Measurements from ENCODE around the gene TIPARP.
"Not testable (repeated sequence)": the region's sequence is repeated elsewhere in the genome, so short reads cannot be mapped to it uniquely, and the experiment has no call there.

Gene TIPARP

DNA sequence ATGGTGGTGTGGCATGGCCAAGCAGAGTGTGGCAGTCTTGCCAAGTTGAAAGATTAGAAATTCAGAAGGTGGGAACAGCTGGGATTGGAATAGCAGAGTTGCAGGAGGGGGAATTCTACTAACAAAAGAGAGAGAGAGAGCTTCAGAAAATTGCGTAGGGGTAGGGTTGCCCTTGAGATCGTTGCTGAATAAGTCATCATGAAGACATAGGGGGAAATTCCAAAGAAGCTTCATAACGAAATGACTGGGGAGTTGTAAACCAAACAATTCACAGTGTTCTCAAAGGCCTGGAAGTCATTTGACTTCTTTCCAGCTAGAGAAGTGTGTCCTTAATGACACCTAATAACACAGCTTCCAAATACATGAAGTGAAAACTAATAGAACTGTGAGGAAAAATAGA is 26.3 kb upstream of the TIPARP start:
- DNase-seq = no peak

DNA sequence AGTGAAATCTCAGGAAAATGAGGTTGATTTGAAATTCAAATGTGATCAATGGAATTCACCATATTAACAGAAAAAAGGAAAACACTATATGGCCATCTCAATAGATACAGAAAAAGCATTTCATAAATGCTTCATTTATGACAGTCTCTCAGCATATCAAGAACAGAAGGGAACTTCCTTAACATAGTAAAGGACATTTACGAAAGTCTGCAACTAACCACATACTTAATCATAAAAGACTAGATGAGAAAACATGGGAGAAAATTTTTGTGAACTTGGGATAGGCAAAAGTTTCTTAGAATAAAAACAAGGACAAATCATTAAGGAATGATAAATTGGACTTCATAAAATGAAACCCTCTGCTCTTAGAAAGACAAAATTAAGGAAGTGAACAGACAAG is 24.7 kb upstream of the TIPARP start:
- no peak for DNase-seq

DNA sequence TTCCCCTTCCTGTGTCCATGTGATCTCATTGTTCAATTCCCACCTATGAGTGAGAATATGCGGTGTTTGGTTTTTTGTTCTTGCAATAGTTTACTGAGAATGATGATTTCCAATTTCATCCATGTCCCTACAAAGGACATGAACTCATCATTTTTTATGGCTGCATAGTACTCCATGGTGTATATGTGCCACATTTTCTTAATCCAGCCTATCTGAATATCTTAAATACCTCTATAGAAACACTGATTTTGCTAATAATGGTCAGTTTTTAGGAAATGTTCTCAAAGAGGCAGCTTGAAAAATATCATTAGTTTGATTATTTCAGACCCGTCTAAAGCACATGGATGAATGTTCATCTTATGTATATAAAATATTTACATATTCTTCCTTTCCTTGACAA is 21.7 kb upstream of the TIPARP start:
- not testable (repeated sequence) for DNase-seq

DNA sequence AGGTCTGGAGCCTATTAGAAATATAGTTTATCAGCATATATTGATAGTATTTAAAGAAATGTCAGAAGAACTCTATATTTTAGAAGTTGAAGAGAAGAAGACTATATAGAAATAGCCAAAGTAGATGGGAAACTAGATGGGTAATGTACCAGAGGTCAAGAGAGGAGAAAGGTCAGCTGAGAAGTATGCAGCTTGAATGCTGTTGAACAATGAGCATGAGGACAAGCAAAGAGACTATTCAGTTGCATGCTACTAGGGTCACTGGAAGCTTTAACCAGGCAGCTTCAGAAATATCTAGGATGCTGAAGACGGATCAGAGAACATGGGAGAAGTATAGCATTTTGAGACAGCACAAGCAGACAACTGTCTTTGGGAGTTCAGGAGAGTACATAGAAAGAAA is 19.6 kb upstream of the TIPARP start:
- DNase-seq = no peak

DNA sequence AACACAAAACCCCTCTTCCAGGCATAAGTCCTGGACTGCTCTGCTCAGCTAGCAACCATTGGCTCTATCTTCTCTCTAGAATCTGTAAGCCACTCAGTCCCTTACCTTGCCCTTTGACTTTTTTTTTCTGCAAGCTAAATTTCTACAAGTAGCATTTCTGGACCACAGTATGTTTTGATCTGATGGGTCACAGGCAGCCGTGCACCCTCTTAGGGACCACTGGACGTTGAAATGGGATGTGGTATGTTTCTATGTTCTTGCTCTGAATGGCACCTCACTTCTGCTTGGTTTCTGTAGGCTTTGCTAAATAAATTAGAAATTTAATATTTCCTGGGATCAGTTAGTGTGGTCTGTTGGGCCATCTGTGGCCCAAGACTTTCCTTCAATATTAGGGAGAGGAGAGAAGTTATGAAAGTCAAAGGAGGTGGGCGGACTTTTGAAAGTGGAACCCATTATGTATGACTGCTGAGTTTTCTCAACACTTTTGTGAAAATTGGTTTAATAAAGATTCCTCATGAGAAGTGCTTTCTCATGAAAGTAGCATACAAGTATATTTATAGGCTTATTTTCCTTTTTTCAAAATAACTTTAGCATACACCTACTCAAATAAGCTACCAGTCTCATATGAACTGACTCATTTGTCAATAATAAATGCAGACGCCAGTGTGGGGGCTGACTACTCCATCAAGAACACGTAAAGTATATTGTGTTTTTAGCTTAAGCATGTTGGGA is 18.4 kb upstream of the TIPARP start:
- DNase-seq = no peak

DNA sequence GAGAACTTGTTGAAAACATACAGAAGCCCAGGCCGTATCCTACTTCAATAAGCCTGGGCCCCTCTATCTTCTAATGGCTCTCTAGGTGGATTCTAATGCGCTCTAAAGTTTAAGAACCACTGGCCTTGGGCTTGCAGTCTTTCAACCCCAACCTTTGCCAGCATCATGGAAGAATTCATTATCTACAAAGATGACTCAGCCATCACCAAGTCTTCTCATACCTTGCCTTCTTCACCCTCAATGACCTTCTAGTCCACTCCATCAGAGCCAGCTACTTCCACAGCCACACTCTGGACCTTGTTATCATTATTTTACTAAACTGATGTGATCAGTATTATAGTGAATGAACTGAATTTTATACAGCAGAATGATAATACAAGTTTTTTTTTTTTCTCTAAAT is 16.9 kb upstream of the TIPARP start:
- DNase-seq = no peak

DNA sequence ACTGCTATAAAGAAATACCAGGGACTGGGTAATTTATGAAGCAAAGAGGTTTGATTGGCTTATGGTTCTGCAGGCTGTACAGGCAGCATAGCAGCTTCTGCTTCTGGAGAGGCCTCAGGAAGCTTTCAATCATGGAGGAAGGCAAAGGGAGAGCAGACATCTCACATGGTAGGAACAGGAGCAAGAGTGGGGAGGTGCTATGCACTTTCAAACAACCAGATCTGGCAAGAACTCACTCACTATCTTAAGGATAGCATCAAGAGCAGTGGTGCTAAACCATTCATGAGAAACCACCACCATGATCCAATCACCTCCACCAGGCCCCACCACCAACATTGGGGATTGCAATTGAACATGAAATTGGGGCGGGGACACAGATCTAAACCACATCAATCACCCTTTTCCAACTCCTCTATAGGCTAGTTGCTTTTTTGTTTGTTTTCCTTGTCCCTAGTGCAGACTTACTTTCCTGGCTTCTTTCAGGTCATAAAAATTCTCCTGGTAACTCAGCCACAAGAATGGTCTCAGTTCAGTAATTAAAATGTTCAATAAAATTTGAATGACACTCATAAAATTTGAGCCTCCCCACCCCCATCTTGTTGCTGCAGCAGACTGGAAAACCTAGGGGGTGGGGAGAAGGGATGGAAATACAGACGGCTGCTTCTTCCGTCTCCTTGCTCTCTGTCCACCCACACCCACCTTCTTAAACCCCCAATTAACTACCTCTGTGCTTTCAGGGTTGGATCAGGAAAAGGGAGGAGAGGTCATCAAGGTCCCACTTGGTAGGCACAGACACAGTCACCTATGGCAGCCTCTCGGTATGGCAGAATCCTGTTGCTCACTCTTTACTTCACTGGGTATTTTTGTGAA is 16.3 kb upstream of the TIPARP start:
- DNase-seq = no peak

DNA sequence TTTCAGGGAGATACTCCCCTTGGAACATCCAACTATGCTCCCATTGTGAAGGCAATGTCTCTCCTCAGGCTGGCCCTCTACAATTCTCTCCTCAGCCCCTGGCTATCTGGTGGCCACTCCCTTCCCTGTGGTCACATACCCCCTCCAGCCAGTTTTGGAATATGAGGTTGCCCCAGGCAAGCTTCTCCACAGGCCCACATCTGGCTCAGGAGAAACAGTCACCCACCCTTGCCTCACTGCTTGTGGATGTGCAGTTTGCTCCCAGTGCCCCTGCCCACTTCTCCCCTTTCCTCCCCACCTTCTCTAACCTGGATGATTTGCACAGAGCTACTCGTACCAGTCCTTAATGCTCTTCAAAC is 15.7 kb upstream of the TIPARP start:
- DNase-seq = no peak

DNA sequence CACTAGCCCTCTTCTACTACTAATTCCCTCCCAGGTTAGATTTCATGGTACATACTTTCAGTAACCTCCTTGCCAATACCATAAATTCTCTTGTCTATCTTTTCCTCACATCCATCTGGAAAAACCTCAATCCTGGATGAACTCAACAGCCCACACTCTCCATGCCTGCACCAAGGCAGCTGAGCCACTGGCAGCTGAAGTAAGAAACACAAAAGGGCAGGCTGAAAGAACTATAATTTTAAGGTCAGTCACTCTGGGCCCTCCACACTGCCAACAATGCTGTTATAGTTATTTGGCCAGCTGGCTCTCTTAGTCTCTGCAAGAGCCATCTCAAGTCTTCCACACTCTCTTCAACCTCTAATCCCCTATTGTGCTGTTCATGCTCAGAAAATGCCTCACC is 15.1 kb upstream of the TIPARP start:
- DNase-seq = no peak

DNA sequence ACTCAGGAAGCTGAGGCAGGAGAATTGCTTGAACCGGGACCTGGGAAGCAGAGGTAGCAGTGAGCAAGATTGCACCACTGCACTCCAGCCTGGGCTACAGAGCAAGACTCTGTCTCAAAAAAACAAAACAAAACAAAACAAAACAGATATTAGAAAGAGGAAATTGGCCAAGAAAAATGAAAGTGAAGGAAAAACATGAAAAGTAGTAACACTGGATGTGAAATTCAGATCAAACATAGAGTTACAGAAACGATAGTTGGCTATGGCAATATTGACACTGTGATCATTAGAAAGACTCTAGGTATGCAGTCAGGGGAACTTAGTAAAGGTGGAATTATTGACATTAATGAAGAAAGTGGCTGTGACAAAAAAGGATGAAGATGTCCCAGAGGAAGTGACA is 13.2 kb upstream of the TIPARP start:
- DNase-seq = no peak

DNA sequence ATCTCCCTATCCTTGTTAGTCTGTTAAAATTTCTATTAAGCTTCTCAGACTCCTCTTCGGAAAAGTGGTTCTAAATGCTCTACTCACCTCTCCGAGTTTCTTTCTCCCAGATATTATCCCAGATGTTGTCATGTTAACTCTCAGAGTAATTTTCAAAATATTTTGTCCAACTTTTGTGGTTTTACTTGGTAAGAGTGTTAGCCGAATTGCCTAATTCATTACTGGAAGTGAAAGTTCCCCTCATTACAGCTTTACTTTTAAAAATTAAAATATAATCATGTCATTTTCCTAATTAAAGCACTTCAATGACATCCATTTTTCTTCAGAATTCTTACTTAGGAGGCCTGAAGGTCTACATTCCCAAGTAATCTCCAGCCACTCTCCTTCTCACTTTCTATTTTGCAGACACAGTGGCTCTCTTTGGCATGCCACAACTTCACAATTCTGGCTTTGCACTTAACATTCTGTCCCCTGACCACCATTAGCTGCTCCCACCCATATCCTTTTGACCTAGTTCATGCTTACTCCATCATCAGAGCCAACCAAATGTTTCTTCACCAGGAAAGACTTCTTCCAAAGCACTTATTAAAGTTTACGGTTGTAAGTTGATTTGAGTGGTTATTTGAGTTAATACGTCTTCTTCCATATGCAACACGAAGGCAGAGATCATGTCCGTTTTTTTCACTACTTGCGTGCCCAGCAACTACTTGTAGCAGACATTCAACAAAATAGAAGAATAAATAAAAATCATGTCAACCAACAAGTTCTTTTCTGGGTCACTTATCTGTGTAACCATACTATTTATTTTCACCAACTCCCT is 10.2 kb upstream of the TIPARP start:
- DNase-seq = no peak

DNA sequence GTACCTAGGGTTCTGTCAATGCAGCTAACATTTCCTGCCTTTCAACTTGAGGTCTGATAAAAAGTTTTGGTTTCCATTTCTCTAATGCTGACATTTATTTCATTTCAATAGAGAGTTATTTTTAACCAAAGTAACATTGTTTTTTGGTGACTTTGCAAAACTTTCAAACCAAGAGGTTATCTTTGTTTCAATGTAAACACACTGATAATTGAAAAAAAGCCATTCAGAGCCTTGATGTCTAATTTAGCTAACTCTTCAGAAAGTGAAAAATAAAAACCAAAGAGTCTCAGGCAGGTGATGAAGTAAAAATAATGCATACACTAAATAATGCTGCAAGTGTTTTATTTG is 9.6 kb upstream of the TIPARP start:
- no peak for DNase-seq

DNA sequence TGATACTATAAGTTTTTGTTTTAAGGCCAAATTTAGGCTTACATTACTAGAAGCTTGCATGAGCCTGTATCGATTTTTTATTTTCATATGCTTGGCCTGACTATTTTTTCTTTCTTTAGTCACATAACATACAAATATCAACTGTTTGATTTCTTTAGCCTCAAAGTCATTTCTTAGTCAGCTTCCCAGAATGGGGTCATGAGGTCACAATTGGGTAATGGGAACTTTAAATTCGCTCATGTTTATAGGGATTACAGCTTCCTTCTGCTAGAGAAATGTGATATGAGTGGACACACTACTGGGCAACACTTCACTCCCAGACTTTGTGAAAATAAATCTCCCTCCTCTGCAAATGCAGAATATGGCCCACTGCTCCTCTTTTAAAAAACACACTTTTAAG is 9.1 kb upstream of the TIPARP start:
- DNase-seq = no peak

DNA sequence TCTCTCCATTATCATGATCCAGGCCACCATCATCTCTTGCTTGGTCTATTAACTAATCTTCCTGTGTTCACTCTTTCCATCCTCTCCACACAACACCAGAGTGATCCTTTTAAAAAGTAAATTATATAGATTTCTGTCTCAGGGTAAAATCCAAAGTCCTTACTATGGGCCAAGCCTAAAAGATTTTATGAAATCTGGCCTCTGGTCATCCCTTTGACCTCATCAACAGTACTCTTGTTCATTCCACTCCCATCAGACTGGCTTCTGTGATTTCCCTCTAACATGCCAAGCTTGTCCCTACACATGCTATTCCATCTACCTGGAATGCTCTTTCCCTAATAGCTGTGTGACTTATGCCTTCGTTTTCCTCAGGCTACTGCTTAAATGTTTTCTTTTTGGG is 8.3 kb upstream of the TIPARP start:
- DNase-seq = no peak

DNA sequence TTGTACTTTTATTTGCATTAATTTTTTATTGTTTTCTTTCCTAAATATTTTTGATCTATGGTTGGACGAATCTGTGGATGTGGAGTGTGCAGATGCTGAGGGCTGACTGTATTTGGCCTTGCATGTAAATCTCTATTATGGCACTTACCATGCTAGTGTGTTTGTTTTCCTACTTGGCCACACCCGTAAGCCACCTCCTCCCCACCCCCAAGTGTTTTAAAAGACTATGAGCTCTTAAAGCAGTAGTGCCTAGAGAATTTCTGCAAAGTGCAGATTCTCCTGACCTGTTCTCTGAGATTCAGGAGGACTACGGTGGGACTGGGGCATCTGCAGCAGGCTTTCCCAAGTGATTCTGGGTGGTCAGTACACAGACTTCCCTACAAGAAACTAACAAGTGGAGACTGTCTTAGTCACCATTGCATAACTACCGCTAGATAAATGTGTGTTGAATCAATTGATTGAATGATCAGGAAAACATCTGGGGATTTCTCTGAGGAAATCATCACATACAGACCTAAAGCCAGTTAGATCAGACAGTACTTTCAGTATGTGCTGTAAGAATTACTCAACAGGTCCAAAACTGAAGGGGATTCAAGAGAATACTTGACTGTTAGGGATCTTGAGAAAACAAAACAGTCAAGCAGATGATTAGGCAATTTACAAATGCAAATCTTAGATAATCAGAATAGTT is 6.2 kb upstream of the TIPARP start:
- DNase-seq = no peak

DNA sequence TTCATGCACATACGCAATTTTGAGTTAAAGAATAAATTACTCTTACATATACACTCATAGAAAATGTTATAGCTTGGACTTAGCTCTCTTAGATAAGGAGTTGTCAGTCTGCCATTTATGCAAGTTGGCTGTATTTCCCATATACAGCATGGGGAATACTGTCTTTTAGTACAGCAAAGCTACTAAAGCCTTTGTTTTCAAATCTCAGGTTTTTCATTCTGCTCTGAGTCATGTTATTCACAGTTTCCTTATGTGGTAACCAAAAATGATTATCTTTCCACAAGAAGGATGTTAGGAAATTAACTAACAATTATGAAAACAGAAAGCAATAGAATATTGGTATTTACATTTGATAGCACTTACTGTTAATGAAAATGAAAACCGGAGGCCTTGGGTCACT is 4.3 kb upstream of the TIPARP start:
- DNase-seq = no peak

DNA sequence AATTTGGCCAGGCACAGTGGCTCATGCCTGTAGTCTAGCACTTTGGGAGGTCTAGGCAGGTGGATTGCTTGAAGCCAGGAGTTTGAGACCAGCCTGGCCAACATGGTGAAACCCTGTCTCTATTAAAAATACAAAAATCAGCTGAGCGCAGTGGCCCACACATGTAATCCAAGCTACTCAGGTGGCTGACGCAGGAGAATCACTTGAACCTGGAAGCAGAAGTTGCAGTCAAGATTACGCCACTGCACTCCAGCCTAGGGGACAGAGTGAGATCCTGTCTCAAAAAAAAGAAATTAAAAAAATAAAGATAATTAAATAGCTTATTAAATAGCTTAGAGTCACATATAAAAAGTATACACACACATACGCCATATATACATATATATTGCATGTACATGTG is 3.7 kb upstream of the TIPARP start:
- DNase-seq = no peak

DNA sequence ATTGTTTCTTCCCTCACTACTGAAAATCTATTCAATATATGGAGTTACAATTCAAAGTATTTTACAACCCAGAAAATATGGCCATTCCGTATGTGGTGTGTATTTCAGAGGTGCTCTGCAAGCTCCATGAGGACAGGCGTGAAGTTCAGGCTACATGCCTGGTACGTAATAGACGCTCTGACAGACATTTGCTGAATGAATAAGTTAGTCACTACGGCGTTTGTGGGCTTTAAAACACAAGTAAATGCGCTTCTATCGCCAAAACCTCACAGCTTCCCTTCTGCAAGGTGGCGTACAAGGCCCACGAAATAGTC is 701 bp upstream of the TIPARP start:
- no peak for DNase-seq

DNA sequence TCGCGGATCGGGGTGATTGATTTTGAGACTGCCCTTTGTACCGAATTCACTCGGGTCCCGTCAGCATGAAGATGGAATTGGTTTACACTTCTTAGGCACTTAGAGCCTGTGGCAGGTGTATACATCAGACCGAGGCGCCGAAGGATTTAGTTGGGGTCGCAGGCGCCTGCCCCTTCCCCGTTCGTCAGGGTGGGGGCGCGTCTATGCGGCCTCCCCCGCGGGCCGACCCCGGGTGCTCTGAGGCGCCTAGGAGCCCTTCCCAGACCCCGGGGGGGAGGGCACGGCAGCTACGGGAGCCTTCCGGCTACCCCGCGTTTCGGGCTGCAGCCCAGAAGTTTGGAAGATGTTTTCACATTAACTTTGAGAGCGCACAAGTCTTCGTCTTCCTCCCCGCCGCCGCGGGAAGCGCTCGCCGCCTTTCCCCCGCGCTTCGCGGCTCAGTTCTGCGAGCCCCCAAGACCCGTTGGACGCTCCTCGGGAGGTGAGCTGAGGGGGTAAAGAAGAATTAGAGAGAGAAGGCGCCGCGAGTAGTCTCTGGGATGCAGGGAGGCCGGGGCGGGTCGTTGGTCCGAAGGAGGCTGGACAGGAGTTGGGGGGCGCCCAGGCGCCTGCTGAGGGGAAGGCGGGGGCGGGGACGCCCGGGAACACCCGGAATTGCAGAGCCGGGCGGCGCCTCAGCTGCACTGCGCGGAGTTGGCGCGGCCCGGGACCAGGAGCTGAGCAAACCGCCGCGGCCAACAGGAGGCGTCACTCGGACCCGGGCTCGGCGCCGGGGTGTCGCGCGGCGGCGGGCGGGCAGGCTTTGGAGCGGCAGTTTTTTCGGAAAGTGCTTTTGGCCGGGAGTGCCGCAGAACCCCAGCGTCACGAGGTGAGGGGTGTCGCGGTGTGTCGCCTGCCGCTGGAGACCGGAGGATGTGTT is 780 bp downstream of the TIPARP start:
- peak; percentile 6 to 25 for DNase-seq

DNA sequence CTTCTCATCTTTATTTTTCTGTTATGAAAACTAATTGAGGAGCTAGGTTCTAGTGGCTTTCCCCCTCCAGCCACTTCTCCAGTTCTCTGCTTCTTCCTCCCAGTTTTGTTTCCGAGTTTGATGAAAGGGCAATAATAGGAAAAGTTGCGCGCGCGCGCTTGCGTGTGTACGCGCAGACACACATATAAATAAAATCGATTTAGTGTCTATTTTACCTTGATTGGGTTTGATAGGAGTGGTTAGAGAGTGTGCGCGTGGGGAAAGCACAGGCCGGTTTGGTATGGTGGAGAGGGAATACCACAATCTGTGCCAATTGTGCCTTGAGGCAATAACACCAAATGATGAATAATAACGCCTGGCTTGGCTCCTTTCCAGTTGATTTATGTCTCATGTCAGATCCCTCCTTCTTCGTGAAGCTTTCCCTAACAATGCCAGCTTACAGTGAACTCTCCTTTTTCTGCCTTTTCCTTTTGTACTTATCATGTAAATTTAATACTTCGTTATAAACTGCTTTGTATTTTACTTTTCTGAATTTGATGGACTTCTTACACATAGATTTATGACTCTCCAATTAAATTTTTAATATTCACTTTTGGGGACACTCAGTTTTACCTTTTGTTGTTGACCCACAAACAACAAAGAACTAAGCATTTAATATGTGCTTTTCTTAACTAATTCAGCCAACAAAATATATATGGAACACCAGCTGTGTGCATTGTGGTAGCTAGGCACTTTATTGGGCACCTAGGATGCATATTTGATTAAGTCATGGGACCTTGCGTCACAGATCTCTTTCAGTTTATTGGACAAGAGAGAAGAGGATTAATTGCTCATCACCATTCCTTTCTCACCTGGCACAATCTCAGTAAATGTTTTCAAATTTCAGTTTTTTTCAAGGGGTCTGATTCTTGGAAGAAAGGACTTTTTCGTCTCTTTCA is 1.7 kb downstream of the TIPARP start:
- DNase-seq = no peak
